Hepatocyte (in vitro differentiated cells): ENCODE data around the gene TRIM29. TPM values are rescaled to one million over a fixed set of nuclear protein-coding genes. Genes with fewer than 3 reads are reported as not detected.

Experiments used
- DNase-seq: peaks from one replicate; pipeline ENCODE4 v3.0.0-alpha.2; 2016; ENCODE audit warnings: low spot score
- H2AFZ ChIP-seq: fragments of 200-600 bp; sonication (generic); 2 replicates; pipeline ENCODE4 v1.6.0; 2016; ENCODE audit warnings: antibody characterized with exemption, mild to moderate bottlenecking
- H3K27ac ChIP-seq: fragments of 200-600 bp; sonication (generic); 2 replicates; pipeline ENCODE4 v1.5.1; 2016; ENCODE audit warnings: mild to moderate bottlenecking
- H3K27me3 ChIP-seq: fragments of 200-600 bp; sonication (generic); 2 replicates; pipeline ENCODE4 v1.6.1; 2016
- H3K36me3 ChIP-seq: fragments of 200-600 bp; sonication (generic); replicated peaks from 2 replicates; pipeline ENCODE4 v1.5.1; 2016; ENCODE audit warnings: low read depth; ENCODE audit not compliant: insufficient read depth
- H3K4me1 ChIP-seq: fragments of 200-600 bp; sonication (generic); 2 replicates; pipeline ENCODE4 v1.5.1; 2016; ENCODE audit warnings: mild to moderate bottlenecking, moderate library complexity; ENCODE audit not compliant: insufficient read depth
- H3K4me2 ChIP-seq: fragments of 200-600 bp; sonication (generic); 2 replicates; pipeline ENCODE4 v1.6.0; 2016
- H3K4me3 ChIP-seq: fragments of 200-600 bp; sonication (generic); 2 replicates; pipeline ENCODE4 v1.5.1; 2016; ENCODE audit warnings: mild to moderate bottlenecking
- H3K79me2 ChIP-seq: fragments of 200-600 bp; sonication (generic); 2 replicates; pipeline ENCODE4 v1.6.0; 2017; ENCODE audit warnings: mild to moderate bottlenecking
- H3K9me2 ChIP-seq: fragments of 200-600 bp; sonication (generic); replicated peaks from 2 replicates; pipeline ENCODE4 v1.6.0; 2017; ENCODE audit warnings: mild to moderate bottlenecking; ENCODE audit not compliant: insufficient read depth
- H3K9me3 ChIP-seq: fragments of 200-600 bp; sonication (generic); 2 replicates; pipeline ENCODE4 v1.5.1; 2016; ENCODE audit warnings: low read depth, mild to moderate bottlenecking
- H4K20me1 ChIP-seq: fragments of 200-600 bp; sonication (generic); 2 replicates; pipeline ENCODE4 v1.6.0; 2016; ENCODE audit warnings: mild to moderate bottlenecking; ENCODE audit not compliant: insufficient read depth, poor library complexity, severe bottlenecking
- CTCF ChIP-seq: fragments of 200-600 bp; sonication (generic); IDR thresholded peaks from 2 replicates; pipeline ENCODE4 v1.5.1; 2016; ENCODE audit warnings: antibody characterized with exemption, mild to moderate bottlenecking; ENCODE audit not compliant: poor library complexity
- EZH2 ChIP-seq: fragments of 200-600 bp; sonication (generic); IDR thresholded peaks from 2 replicates; pipeline ENCODE4 v1.6.1; 2016; ENCODE audit warnings: antibody characterized with exemption, mild to moderate bottlenecking, borderline replicate concordance
- EZH2phosphoT487 ChIP-seq: fragments of 200-600 bp; sonication (generic); IDR thresholded peaks from one replicate; pipeline ENCODE4 v1.6.1; 2018; ENCODE audit warnings: antibody characterized with exemption, mild to moderate bottlenecking, low read depth, moderate library complexity; ENCODE audit not compliant: unreplicated experiment, severe bottlenecking
- WGBS: methylation state at CpG from one replicate; pipeline ENCODE4 v1.1.6; 2016; ENCODE audit warnings: low lambda C conversion rate; ENCODE audit errors: missing lambda C conversion rate; 5-methylcytosine and 5-hydroxymethylcytosine counted together
- polyA plus RNA-seq: library from polyadenylated mRNA; unstranded; fragments of >200 nt; fragmentation: Nextera tagmentation; extraction: Ambion mirVana; gene quantifications from 2 replicates; pipeline ENCODE4 v1.2.1, GENCODE V29; 2016
- total RNA-seq: library from RNA; depleted of rRNA; stranded (reverse); fragments of >200 nt; gene quantifications from 2 replicates; pipeline ENCODE4 v1.2.3, GENCODE V29; 2014

The TRIM29 gene
- total and polyA plus RNA-seq, 2 experiments from 2014 or later = 7.7 to 8.5 TPM

DNA sequence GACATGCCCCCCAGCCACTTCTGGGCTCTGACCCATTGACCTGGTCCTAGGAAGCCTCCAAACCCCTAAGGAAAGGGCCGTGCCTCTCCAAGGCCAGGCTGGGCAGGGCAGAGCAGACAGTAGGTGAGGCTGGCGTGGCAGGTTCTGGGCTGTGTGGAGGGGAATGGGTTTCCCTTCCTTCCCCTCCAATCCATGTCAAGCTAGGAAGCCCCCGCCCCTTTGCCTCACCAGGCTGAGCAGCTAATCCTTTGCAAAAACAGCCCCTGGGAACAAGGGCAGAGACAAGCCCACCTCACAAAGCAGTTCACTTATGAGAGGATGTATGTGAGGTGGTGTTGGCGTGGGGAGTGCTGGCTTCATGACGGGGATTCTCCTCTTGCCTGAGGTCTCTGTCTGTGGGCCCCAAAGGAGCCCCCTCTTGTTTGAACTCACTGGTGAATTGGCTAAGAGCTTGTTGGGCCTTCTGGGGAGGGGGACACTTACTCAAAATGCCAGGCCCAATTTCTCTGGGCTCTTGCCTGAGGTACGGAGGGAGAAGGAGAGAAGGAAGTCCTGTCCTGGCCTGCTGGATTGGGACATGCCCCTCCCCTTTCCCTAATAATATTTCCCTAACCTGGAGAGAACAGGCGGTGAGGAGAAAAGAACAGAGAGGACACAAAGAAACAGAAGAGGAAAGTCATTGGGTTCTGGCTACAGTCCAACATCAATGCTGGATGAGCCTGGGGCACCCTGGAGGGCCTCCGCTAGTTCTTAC lies 1.6 kb upstream of the TRIM29 start:
- Histone ChIP-seq H4K20me1 (no peaks in the 10 kb centered on the region), H2AFZ (no peak overlapping the region), H3K27ac (no peak overlapping the region), H3K9me2 (no peaks in the 10 kb centered on the region), H3K36me3 (no peaks in the 10 kb centered on the region), H3K4me2 (no peak overlapping the region), H3K4me3 (no peak overlapping the region), H3K27me3 (no peaks in the 10 kb centered on the region), H3K9me3 (no peaks in the 10 kb centered on the region), H3K4me1 (peaks cover 5% of the 10 kb centered on the region), H3K79me2 (no peaks in the 10 kb centered on the region)
- TF ChIP-seq EZH2phosphoT487 (no peak), EZH2 (no peak), CTCF (no peak)
- DNase-seq = no peak
- 76% methylated on average over 8 of the region's 8 CpGs for WGBS

GRCh38 chr11:120137187-120137610 lies 714 bp downstream of the TRIM29 start:
- H4K20me1 ChIP-seq = no peaks in the 10 kb centered on the region
- no peaks in the 10 kb centered on the region for H3K36me3 ChIP-seq
- H3K4me2 ChIP-seq = no peak overlapping the region
- H3K9me2 ChIP-seq = no peaks in the 10 kb centered on the region
- H3K27ac ChIP-seq = no peak overlapping the region
- H3K4me3 ChIP-seq = no peak overlapping the region
- H3K79me2 ChIP-seq = no peaks in the 10 kb centered on the region
- no peak for DNase-seq
- H2AFZ ChIP-seq = no peak overlapping the region
- H3K27me3 ChIP-seq = no peaks in the 10 kb centered on the region
- peaks cover 5% of the 10 kb centered on the region for H3K4me1 ChIP-seq
- TF ChIP-seq EZH2 = no peak
- no peak for TF ChIP-seq CTCF
- no peak for TF ChIP-seq EZH2phosphoT487
- 95% methylated on average over 24 of the region's 24 CpGs for WGBS
- H3K9me3 ChIP-seq = no peaks in the 10 kb centered on the region

- DNase-seq = no peak
Observed at GRCh38 chr11:120136356-120136755, 1.6 kb downstream of the TRIM29 start.

More at GRCh38 chr11:120136356-120136755, 1.6 kb downstream of the TRIM29 start:
- Histone ChIP-seq H3K27ac (no peak overlapping the region), H2AFZ (no peak overlapping the region), H3K4me3 (no peak overlapping the region), H3K9me2 (no peaks in the 10 kb centered on the region), H3K4me1 (peaks cover 5% of the 10 kb centered on the region), H3K36me3 (no peaks in the 10 kb centered on the region), H3K27me3 (no peaks in the 10 kb centered on the region), H3K4me2 (no peak overlapping the region), H3K9me3 (no peaks in the 10 kb centered on the region), H3K79me2 (no peaks in the 10 kb centered on the region), H4K20me1 (no peaks in the 10 kb centered on the region)
- WGBS = 93% methylated on average over 7 of the region's 7 CpGs
- TF ChIP-seq EZH2 = no peak
- TF ChIP-seq EZH2phosphoT487 = no peak
- TF ChIP-seq CTCF = no peak
